Left renal pelvis (tissue), 4 donors: ENCODE measurements around the gene IL1RL2. TPM values are rescaled to one million over a fixed set of nuclear protein-coding genes. Genes with fewer than 3 reads are reported as not detected.

ENCODE experiments used
- DNase-seq, 4 donors: peaks; one replicate each; pipeline ENCODE4 v3.0.0-alpha.2; 2013; ENCODE audit warnings: low read depth in 4 of 4, low spot score in 3 of 4
- polyA plus RNA-seq, 4 donors: library from polyadenylated mRNA; unstranded; fragments of 120-200 nt; gene quantifications; one replicate each; pipeline ENCODE4 v1.2.1, GENCODE V29; 2013; ENCODE audit not compliant: insufficient read length in 4 of 4

IL1RL2 gene
- polyA plus RNA-seq, 4 donors = 0.37 to 1.2 (median 1.1) TPM

DNA sequence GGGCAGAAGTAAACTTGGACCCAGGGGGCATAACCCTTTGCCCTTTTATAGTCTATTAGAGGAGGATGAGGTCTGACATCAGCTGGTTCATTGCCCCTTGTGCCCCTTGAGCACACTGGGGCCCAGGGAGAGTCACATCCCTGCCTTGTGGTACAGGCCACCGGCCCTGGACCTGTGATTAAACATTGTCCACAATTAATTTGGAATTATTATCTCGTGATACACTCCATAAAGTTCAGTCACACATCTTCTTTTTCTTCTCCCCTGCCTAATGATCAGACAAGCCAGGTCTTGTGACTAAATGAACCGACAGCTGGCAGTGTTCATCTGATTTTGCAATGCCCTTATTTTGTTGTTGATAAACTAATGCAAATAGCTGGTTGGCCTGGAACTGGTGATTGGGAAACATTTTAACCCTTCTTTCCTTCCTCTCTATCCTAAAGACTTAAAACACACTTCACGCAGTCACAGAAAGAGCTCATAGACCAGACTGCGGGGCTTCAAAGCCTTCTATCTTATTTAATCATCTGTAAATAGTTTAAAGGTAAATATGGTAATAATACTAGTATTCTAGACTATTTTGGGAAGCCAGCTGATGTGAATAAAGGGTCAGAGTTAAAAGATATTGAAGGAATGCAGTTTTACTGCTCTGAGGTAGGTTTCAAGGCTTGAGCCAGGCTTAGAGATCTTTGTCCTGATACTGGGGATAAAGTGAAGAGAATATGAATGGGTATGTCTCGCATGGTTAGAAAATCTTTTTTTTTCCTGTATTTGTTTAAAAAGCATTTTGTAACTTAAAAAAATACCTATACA, 30.9 kb upstream of the IL1RL2 start:
- no peak for DNase-seq

DNA sequence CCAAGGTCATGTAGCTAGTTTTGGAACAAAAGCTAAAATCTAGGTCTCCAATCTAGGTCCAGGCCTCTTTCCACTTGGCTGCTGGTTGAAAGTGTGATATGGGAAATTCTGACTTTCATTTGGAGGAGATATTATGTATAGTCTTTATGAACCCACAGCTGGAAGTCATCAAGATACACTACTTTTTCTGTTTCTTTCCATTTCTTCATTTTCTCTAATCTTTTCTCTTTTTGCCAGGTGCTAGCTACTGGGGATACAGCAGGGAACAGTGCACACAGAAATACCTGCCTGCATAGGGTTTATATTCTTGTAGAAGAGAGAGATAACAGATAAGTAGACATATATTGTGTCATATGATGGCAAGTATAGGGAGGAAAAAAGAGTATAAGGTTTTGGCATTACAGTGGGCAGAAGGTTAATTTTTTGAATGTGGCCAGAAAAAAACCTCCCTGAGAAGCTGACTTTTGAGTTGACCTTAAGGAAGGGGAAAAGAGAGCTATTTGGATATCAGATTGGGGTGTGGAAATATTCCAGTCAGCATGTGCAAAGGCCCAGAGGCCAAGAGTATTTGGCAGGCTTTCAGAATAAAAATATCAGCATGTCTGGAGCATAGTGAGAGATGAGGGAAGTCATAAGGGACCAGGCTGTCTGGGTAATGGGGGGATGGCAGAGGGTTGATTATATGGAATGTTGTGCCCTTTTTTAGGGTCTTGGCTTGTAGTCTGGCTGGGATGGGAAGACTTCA, 28.6 kb upstream of the IL1RL2 start:
- DNase-seq = no peak

DNA sequence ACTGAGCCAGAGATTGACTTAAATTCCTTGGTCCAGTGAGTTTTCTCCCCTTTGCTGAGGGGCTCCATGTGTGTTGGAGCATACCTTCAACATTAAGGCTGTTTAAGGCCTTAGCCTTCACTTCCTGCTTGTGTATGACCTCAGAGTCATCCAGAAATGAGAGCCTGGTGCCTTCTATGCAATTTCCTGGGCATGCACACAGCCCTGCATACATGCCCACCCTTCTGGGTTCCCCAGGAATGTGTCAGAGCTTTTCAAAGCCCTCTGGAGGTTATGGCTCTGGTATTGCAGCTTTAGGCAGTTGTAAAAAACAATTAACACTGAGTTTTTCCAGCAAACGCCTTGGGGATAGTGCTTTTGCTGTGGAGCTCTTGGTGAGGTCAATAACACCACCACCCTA, 27.5 kb upstream of the IL1RL2 start:
- DNase-seq = no peak

DNA sequence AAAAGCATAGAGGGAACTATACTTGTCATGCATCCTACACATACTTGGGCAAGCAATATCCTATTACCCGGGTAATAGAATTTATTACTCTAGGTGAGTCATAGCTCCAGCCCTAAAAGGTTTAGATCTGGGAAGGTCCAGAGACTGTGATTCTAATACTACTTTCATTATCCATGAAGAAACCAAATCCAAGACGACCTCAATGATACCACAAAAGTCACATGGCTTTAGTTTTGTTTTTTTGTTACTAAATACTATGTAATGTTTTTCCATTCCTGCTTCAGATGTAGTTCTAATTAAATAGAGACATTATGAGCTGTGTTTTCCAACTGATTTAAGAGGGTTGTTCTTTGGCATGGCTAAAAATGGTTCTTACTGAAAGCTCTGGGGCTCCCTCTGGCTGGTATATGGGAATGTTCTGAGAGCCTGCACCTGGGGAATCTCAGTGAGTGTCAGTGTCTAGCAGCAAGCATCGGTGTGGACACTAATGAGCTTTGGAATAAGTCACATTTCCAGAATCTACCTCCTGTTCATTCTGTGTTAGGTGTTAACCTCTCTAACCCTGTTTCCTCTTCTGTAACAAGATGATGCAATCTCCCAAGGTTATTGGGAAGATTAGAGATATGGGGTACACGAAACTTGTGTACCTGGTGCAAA, 20.5 kb upstream of the IL1RL2 start:
- no peak for DNase-seq

DNA sequence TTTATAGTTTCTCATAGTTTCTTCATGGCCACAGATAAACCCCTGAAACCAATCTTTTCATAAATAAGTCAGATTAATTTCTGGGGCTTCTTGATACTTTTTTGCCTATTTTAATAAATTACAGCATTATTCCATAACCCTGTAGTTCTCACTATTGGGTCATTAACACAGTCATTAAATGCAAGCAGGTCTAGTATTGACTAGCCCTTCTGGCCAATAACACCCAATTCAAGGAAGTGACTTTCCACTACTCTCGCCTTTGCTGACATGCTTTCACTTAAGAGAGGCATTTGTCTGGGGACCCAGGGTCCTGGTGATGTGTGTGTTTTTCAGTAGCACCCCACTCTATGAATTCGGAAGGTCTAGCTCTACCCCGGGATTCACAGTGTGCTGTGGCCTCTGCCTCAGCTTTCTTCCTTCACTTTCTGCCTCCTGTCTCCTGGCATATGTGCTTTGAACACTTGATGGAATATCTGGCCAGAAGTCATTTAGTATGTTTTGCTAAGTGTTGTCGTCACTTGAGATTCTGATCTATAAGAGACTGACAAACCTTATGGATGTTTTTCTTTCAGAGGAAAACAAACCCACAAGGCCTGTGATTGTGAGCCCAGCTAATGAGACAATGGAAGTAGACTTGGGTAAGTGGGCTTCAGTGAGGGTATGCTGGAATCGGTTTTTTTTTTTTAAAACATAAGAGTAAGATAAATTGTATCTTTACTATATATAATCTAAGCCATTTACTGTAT, 18.6 kb upstream of the IL1RL2 start:
- no peak for DNase-seq

DNA sequence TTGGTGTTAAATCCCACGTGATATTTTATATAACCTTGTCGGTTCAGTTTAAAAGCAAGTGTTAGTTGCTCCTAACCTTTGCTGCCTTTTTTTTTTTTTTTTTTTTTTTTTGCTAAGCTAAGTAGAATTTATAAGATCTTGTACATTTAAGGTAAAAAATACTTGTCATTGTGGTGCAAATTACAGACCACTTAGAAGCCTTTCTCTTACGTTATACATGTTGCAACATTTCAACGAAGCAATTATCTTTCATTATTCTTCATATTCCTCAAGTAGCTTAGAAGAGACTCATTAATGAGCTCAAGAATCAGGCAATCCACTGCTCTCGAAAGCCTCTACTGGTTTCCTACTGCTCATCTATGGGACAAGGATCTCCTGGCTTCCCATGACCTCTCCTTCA, 14.9 kb upstream of the IL1RL2 start:
- DNase-seq = no peak

DNA sequence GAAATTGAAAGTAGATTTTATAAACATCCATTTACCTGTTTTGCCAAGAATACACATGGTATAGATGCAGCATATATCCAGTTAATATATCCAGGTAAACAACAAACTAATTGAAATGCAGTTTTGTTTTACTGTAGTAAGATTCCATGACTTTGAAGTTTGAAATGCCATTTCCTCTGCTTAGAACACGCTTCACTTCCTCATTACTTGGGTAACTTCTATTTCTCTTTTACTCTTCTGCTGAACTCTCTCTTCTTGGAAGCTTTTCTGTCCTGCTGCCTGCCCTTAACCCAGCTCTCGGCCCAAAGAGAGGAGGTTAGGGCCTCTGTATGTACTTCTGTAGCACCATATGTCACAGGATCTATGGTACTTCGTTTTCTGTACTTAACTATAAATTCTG, 14.1 kb upstream of the IL1RL2 start:
- DNase-seq = no peak

DNA sequence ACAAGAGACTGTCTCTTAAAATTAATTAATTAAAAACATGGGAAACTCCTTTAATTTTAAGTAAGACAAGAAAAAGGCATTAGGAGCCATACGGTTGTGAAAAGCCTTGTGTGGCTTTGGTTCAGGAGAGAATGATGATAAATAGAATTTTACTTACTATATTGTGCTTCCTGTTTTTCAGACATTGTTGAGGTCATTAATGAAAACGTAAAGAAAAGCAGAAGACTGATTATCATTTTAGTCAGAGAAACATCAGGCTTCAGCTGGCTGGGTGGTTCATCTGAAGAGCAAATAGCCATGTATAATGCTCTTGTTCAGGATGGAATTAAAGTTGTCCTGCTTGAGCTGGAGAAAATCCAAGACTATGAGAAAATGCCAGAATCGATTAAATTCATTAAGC, 10.7 kb upstream of the IL1RL2 start:
- DNase-seq = no peak

DNA sequence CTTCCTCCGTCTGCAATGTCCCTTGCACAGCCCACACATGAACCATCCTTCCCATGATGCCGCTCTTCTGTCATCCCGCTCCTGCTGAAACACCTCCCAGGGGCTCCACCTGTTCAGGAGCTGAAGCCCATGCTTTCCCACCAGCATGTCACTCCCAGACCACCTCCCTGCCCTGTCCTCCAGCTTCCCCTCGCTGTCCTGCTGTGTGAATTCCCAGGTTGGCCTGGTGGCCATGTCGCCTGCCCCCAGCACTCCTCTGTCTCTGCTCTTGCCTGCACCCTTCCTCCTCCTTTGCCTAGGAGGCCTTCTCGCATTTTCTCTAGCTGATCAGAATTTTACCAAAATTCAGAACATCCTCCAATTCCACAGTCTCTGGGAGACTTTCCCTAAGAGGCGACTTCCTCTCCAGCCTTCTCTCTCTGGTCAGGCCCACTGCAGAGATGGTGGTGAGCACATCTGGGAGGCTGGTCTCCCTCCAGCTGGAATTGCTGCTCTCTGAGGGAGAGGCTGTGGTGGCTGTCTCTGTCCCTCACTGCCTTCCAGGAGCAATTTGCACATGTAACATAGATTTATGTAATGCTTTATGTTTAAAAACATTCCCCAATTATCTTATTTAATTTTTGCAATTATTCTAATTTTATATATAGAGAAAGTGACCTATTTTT, 8.9 kb upstream of the IL1RL2 start:
- no peak for DNase-seq

DNA sequence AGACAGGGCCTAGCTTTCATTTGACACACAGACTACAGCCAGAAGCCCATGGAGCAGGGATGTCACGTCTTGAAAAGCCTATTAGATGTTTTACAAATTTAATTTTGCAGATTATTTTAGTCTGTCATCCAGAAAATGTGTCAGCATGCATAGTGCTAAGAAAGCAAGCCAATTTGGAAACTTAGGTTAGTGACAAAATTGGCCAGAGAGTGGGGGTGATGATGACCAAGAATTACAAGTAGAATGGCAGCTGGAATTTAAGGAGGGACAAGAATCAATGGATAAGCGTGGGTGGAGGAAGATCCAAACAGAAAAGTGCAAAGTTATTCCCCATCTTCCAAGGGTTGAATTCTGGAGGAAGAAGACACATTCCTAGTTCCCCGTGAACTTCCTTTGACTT, 7.8 kb upstream of the IL1RL2 start:
- DNase-seq = no peak

DNA sequence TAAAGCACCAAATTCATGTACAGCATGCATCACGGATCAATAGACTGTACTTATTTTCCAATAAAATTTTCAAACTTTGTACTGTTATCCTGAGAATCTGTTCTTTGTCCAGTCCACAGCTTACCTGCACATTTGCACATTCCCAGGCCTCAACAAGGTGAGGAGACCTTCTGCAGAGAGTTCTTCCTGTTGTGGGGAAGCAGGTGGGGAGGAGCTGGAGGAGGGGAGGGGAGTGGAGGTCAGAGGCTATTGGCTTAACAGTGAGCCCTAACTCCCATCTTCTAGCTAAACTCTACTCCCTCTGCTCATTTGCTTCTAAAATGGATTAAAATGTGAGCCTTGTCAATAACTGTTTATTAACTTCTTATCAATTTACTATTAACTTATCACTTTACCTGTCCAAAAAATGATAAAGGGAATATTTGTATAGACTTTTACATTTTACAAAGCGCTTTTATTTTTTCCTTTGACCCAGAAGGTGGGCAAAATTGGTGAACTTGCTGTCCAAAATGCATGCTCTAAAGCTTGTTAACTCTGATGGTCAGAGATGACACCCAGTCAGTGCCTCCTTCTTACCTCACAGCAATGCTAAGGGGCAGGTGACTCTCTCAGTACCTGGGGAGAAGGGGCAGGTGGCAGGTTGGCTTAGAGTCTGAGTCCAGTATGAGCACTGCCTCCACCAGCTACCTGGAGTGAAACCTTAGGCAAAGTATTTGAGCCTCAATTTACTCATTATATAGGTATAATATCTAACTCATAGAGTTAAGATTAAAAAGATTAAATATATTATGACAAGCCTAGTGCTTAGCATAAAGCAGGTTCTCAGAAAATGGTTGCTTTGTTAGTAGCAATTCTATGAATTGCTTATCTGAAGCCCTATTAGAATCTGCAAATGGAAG, 6.8 kb upstream of the IL1RL2 start:
- DNase-seq = no peak

DNA sequence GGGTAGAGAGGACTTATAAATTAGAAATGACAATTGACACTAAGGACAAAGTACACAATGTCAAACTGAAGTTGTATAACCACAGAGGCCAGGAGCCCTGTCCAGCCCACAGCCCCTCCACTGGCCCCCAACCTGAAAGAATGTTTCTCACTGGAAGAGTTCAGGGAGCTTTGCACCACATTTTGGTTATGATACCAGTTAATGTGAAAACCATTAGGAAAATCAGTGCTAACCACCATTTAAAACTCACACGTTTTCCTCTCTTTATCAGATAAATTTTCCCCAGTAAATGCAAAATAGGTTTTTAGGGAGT, 6.2 kb upstream of the IL1RL2 start:
- no peak for DNase-seq

DNA sequence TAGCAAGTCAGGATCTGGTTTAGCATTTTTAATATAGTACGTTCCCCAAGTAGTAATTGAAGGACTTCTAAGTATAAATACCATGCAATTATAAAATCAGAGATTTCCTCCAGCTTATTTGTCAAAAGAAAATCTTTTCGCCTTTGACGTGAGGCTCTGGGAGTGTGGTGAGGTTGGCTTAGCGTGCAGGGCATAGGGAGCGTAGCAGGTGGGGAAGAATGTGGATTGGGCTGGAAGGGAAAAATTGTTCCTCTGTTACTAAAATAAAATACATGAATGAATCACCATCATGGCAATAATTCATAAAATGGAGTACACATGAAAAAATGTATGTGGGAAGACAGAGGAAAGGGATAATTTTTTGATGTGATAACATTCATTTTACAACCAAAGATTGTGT, 5.4 kb upstream of the IL1RL2 start:
- no peak for DNase-seq

DNA sequence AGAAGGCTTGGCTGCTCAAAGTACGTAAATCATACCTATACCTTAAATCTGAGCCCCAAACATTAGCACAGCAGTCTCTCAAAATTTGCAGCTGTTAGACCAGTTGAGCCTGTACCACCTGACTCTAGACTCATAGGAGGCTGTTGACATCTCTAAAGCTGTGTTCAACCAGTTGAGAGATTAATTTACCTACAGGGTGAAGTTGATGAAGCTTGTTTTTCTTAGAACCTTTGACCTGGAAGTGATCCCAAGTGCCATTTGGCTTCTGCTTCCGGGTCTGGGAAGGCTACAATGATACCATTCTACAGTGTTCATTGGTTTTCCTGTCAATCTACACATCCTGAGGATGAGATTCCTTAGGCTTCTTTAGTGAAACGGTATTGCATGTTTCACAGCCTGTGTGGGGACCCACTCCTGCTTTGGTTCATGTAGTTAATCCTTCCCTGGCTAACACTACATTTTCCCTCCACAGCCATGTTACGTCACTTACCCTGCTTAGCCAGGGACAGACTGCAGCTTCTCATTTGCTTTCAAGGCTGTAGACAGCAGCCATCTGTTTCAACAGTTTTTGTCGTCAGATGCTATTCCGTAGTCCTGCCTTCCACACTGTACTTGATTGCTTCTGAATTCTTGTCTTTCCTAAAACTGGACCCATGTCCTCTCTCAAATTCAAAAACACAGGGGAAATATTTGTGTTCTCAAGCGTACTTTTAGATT, 4.7 kb upstream of the IL1RL2 start:
- DNase-seq = no peak

DNA sequence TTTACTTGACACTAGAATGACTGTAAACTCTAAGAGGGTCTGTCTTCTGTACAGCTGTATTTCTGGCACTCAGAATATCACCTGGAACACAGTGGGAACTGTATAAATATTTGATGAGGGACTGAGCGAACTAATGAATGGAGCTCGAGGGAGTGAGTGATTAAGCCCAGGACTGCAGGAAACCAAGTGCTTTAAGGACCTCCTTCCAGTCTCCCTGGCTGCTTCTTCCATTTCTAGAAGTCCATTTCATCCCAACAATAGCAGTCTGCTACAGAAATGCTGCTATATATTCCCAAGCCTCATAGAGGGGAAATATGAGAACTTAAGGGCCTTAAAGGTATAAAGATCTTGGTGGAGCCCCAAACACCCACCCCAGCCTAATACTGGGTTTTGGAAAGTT, 2.8 kb upstream of the IL1RL2 start:
- DNase-seq = no peak

DNA sequence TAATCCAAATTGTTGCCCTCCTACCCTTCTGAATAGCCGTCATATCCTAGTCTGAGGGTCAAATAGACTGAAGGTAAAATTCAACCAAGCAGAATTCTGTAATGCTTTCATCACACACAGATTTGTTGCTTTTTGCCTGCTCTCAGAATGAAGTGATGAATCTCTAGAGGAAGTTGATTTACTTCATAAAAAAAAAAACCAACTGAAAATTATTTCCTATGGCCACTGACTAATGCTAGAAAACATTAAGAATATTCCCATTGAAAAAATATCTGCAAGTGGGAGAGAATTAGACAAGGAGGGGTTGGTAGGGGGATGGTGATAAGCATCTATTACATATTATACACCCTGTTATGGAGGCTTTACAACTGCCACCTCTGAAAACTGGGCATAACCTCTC, 2.3 kb upstream of the IL1RL2 start:
- no peak for DNase-seq

DNA sequence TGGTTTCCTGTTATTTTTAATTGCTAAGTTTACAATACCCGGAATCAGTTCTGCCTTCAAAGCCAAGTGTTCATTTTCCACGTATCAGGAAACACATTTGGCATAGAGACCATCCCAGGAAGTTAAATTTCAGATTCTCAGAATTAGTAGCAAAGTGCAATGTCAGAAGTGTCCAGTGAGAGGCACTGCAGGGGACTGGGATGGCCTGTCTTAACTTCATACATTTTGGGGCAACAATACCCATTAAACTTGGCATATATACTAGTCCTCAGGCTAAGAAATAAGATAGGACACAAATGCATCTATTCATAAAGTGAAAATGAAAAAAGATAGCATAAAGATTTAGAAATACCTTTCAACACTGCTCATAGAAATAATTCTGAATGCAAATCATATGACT, 1.5 kb upstream of the IL1RL2 start:
- DNase-seq = no peak

DNA sequence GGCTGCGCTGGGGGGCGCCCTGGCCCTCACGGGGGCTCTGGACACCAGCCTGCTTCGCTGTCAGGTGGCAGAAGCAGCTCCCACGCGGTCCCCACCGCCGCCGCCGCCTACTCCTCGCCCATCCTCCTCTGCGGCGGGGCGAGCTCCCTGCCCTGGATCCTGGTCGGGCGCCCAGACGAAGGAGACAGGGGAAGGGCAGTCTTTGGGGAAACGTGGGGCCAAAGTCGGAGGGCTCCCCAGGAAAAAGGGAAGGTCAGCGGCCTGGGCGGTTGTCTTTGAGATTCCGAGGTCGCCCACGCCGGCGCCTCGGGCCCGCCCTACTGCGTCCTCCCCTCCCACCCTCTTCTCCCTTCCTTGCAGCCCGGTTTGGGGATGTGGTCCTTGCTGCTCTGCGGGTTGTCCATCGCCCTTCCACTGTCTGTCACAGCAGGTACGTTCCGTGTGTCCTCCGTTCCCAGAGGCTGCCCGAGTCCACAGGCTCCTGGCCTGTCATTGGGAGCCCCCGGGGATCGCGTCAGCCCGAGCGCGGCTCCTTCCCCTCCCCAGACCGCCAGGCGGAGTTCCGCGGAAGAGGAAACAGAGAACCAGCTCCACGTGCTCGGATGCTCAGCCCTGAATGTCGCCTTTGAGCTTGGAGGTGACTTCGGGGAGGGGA, 800 bp downstream of the IL1RL2 start:
- peak in 1 of 4 donors; percentile 20 for DNase-seq
